ENCODE data around the gene ALKBH5. TPM values are rescaled to one million over a fixed set of nuclear protein-coding genes. Genes with fewer than 3 reads are reported as not detected.
A peak's percentile ranks its signal among the peaks of the same experiment; 100 is the strongest.

The ALKBH5 gene
- total RNA-seq, 1 experiment from 2014 or later = 69.5 TPM

DNA sequence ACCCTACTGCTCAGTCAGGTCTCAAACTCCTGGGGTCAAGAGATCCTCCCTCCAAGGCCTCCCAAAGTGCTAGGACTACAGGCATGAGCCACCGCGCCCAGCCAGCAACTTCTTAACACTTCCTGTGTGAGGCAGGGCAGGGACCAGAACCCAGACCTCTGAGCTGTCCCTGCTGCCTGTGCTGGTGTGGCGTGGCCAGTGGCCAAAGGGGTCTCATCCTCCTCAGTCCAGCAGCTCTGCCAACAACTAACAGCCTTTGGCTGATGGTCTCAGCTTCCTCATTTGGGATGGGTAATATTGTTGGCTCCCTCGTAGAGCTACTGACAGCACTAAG lies 40.4 kb downstream of the ALKBH5 start:
- Mint-ChIP-seq H3K4me1 (ENCODE audit: insufficient read depth, unreplicated experiment) (peaks cover 26% of the 10 kb centered on the region), H3K27me3 (ENCODE audit: insufficient read depth, unreplicated experiment) (no peaks in the 10 kb centered on the region), H3K4me3 (ENCODE audit: unreplicated experiment) (no peak overlapping the region), H3K27ac (ENCODE audit: low read depth, unreplicated experiment) (no peak overlapping the region), H3K9me3 (ENCODE audit: unreplicated experiment) (no peaks in the 10 kb centered on the region), H3K36me3 (ENCODE audit: insufficient read depth, unreplicated experiment) (peaks cover 5% of the 10 kb centered on the region)
- BruUV-seq (replicated peaks) = no TSS peak
- TF ChIP-seq CTCF (IDR thresholded peaks at IDR 0.05; ENCODE audit: unreplicated experiment) = no peak
- ChIA-PET POLR2A (interaction anchor here (0.6 kb wide), 1 partner anchor 288 kb away, joined by 3 read pairs; no protein-coding TSS in a partner anchor), CTCF (interaction anchor here (0.6 to 1.4 kb wide), 5 partner anchors 12 to 1760 kb away, joined by 3 to 4 read pairs (median 3); no protein-coding TSS in a partner anchor)
- intact Hi-C loops (cut with micrococcal nuclease) = no loop called here
- DNase-seq (ENCODE audit: unreplicated experiment) = no peak

DNA sequence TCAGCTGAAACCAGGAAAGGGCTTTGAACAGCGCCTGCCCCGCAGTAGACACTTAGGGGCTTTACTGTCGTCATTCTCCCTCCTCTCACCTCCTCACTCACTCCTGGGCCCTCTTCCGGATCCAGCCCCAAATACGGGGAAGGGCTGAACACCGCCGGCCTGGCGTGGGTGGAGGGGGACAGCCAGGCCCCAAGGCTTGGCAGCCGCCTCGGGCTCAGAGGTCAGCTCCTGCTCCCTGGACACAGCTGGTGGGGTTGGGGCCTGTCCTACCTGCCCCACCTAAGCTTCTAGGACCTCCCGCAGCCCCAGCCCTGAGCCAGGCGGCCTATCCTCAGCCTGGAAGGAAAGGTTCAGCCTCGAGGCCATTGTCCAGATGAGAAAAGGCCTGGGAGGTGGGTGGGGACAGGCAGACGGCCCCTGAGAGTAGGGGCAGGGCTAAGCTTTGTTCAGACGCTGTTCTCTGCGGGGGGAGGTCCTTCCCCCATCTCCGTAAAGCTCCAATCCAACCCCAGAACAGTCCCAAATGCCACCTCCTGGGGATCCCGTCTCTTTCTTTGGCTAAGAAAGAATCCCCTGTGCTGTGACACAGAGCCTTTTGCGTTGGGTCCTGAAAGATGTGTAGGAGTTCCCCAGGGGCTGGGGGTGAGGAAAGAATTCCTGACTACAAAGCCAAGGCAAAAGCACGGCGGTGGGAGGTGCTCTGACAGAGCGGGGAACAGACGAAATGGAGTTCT lies 40.9 kb downstream of the ALKBH5 start:
- peaks cover 26% of the 10 kb centered on the region for H3K4me1 Mint-ChIP-seq (ENCODE audit: insufficient read depth, unreplicated experiment)
- H3K4me3 Mint-ChIP-seq (ENCODE audit: unreplicated experiment) = peak overlapping the region; percentile 92
- no peak for TF ChIP-seq CTCF (IDR thresholded peaks at IDR 0.05; ENCODE audit: unreplicated experiment)
- no TSS peak for BruUV-seq (replicated peaks)
- POLR2A ChIA-PET = interaction anchor here (0.6 kb wide), 1 partner anchor 288 kb away, joined by 3 read pairs; no protein-coding TSS in a partner anchor
- H3K27ac Mint-ChIP-seq (ENCODE audit: low read depth, unreplicated experiment) = no peak overlapping the region
- DNase-seq (ENCODE audit: unreplicated experiment) = no peak
- H3K27me3 Mint-ChIP-seq (ENCODE audit: insufficient read depth, unreplicated experiment) = no peaks in the 10 kb centered on the region
- intact Hi-C loops (cut with micrococcal nuclease) = no loop called here
- peaks cover 5% of the 10 kb centered on the region for H3K36me3 Mint-ChIP-seq (ENCODE audit: insufficient read depth, unreplicated experiment)
- CTCF ChIA-PET = interaction anchor here (0.7 kb wide), 3 partner anchors 28 to 948 kb away, joined by 3 to 4 read pairs (median 3); no protein-coding TSS in a partner anchor
- H3K9me3 Mint-ChIP-seq (ENCODE audit: unreplicated experiment) = no peaks in the 10 kb centered on the region

DNA sequence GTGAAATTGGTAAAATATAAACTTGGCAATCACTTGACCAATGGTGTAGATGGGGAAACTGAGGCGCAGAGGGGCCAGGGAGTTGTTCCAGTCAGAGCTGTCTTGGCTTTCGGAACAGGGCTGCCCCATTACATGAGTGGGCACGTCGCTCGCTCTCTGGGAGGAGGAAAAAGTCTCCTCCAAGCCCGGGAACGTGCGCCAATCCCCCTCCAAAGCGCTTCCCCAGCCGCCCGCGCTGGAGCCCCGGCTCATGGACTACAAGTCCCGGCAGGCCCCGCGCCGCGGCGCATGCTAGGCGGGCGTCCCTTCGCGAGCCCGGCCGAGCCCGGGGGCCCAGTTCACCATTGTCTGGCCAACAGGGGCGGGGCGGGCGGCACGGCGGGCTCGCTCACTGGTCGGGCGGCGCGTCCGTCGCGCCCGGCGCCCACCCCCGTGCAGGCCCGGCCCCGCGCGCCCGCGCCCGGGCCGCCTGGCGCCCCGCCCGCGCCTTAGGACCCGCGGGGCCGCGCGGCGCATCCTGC lies 41.6 kb downstream of the ALKBH5 start, which contains the start of gene LLGL1:
Gene LLGL1, plus strand, starts transcription at position 515 of the 521 bp plus-strand sequence. CDS start 48 bp downstream, outside the sequence.
- POLR2A ChIA-PET = no interaction called here
- peak within 1 kb of the TSS; percentile 92 for H3K4me3 Mint-ChIP-seq (ENCODE audit: unreplicated experiment)
- intact Hi-C loops (cut with micrococcal nuclease) = no loop called here
- peaks cover 5% of the 10 kb centered on the region for H3K36me3 Mint-ChIP-seq (ENCODE audit: insufficient read depth, unreplicated experiment)
- DNase-seq (ENCODE audit: unreplicated experiment) = peak; percentile 94
- no TSS peak for BruUV-seq (replicated peaks)
- CTCF ChIA-PET = interaction anchor here (0.7 kb wide), 1 partner anchor 949 kb away, joined by 3 read pairs; no protein-coding TSS in a partner anchor
- peak within 1 kb of the TSS; percentile 91 for H3K27ac Mint-ChIP-seq (ENCODE audit: low read depth, unreplicated experiment)
- H3K9me3 Mint-ChIP-seq (ENCODE audit: unreplicated experiment) = no peaks in the 10 kb centered on the region
- H3K27me3 Mint-ChIP-seq (ENCODE audit: insufficient read depth, unreplicated experiment) = no peaks in the 10 kb centered on the region
- peaks cover 26% of the 10 kb centered on the region for H3K4me1 Mint-ChIP-seq (ENCODE audit: insufficient read depth, unreplicated experiment)
- no peak for TF ChIP-seq CTCF (IDR thresholded peaks at IDR 0.05; ENCODE audit: unreplicated experiment)

DNA sequence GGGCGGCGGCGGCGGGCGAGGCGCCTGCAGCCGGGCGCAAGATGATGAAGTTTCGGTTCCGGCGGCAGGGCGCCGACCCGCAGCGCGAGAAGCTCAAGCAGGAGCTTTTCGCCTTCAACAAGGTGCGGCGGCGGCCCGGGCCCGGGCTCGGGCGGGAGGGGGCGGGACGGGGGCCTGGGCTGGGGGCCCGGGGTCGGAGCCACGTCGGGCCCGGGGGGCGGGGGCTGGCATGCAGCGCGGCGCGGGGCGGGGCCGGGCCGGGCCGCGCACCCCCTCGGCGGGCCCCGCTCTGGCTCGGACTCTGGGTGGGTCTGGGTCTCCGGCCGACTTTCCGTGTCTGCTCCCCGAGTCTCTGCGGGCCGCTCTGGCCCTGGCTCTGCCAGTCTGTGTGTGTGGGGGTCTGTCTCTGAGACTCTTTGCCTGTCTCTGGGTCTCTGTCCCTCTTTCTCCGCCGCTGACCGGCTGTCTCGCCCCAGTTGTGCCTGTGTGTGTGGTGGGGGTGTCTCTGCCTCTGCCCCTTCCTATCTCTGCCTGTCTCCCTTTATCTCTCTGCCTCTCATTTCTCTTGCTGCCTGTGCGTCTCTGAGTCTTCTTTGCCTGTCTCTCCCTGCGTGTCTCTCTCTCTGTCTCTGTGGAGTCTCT lies 42.1 kb downstream of the ALKBH5 start:
- POLR2A ChIA-PET = interaction anchor here (0.8 to 1.2 kb wide), 5 partner anchors 10 to 633 kb away, joined by 3 to 4 read pairs (median 3); no protein-coding TSS in a partner anchor
- H3K36me3 Mint-ChIP-seq (ENCODE audit: insufficient read depth, unreplicated experiment) = peaks cover 5% of the 10 kb centered on the region
- no peaks in the 10 kb centered on the region for H3K9me3 Mint-ChIP-seq (ENCODE audit: unreplicated experiment)
- no peak for TF ChIP-seq CTCF (IDR thresholded peaks at IDR 0.05; ENCODE audit: unreplicated experiment)
- no peaks in the 10 kb centered on the region for H3K27me3 Mint-ChIP-seq (ENCODE audit: insufficient read depth, unreplicated experiment)
- CTCF ChIA-PET = interaction anchor here (0.6 kb wide), 1 partner anchor 1300 kb away, joined by 3 read pairs; no protein-coding TSS in a partner anchor
- peaks cover 24% of the 10 kb centered on the region for H3K4me1 Mint-ChIP-seq (ENCODE audit: insufficient read depth, unreplicated experiment)
- BruUV-seq (replicated peaks) = no TSS peak
- no peak for DNase-seq (ENCODE audit: unreplicated experiment)
- intact Hi-C loops (cut with micrococcal nuclease) = no loop called here
- H3K27ac Mint-ChIP-seq (ENCODE audit: low read depth, unreplicated experiment) = peak overlapping the region; percentile 91
- H3K4me3 Mint-ChIP-seq (ENCODE audit: unreplicated experiment) = peak overlapping the region; percentile 92
